Activated B cell treated with CpG ODN at 0.5 μM for 24 hours (primary cell): Measurements from ENCODE around the gene TMC1. TPM values are rescaled to one million over a fixed set of nuclear protein-coding genes. Genes with fewer than 3 reads are reported as not detected.

Experiments
- ATAC-seq: fragments of 200-7000 bp; cut with Tn5 transposase; one replicate; pipeline ENCODE4 v1.10.0; 2021; ENCODE audit warnings: low read depth, mild to moderate bottlenecking, moderate library complexity
- CTCF ChIA-PET: fragments of 350-600 bp; sonication (Branson Sonifier 250); formaldehyde crosslinking; loops from one replicate; lab custom pipeline; 2021; ENCODE audit warnings: antibody characterized with exemption; lab: Charles Lee
- POLR2A ChIA-PET: fragments of 350-600 bp; sonication (Branson Sonifier 250); formaldehyde crosslinking; loops from one replicate; lab custom pipeline; 2021; ENCODE audit warnings: antibody characterized with exemption; lab: Charles Lee
- DNase-seq: peaks from one replicate; pipeline ENCODE4 v3.0.0; 2022
- H3K27ac Mint-ChIP-seq: one replicate; pipeline ENCODE4 v1.8.0; 2020; ENCODE audit warnings: mixed read lengths
- H3K27me3 Mint-ChIP-seq: one replicate; pipeline ENCODE4 v1.8.0; 2021; ENCODE audit warnings: mixed read lengths
- H3K36me3 Mint-ChIP-seq: one replicate; pipeline ENCODE4 v1.8.0; 2021; ENCODE audit warnings: low read depth, mixed read lengths
- H3K4me1 Mint-ChIP-seq: one replicate; pipeline ENCODE4 v1.8.0; 2021; ENCODE audit warnings: mixed read lengths
- H3K4me3 Mint-ChIP-seq: one replicate; pipeline ENCODE4 v1.8.0; 2020; ENCODE audit warnings: mild to moderate bottlenecking, mixed read lengths
- H3K9me3 Mint-ChIP-seq: one replicate; pipeline ENCODE4 v1.8.0; 2020; ENCODE audit warnings: mixed read lengths
- CTCF ChIP-seq: fragments of 200-600 bp; IDR thresholded peaks from one replicate; pipeline ENCODE4 v1.8.0; 2022; ENCODE audit warnings: antibody characterized with exemption, mild to moderate bottlenecking
- intact Hi-C: fragments of 100-400 bp; cut with micrococcal nuclease; formaldehyde crosslinking; loops from one replicate; pipeline ENCODE4 v1.15.1; 2024
- total RNA-seq: library from RNA; stranded (reverse); gene quantifications from 2 replicates; pipeline ENCODE4 v1.2.3, GENCODE V29; 2022

Gene TMC1
- total RNA-seq, 1 donor from 2014 or later: not detected

GRCh38 chr9:72855321-72855720, 333.9 kb downstream of the TMC1 start:
- ChIA-PET POLR2A (no interaction called here), CTCF (no interaction called here)
- H3K27ac Mint-ChIP-seq: no peak overlapping the region
- TF ChIP-seq CTCF: no peak
- DNase-seq (no peak), ATAC-seq (no peak)
- no peak overlapping the region for H3K4me3 Mint-ChIP-seq
- intact Hi-C loops: no loop called here
- no peaks in the 10 kb centered on the region for H3K4me1 Mint-ChIP-seq
- no peaks in the 10 kb centered on the region for H3K27me3 Mint-ChIP-seq
- no peaks in the 10 kb centered on the region for H3K36me3 Mint-ChIP-seq
- H3K9me3 Mint-ChIP-seq: no peaks in the 10 kb centered on the region

GRCh38 chr9:72855890-72856523, 334.6 kb downstream of the TMC1 start:
- ATAC-seq (no peak), DNase-seq (no peak)
- Mint-ChIP-seq H3K27me3 (no peaks in the 10 kb centered on the region), H3K9me3 (no peaks in the 10 kb centered on the region), H3K4me3 (no peak overlapping the region), H3K27ac (no peak overlapping the region), H3K36me3 (no peaks in the 10 kb centered on the region), H3K4me1 (peaks cover 1% of the 10 kb centered on the region)
- no peak for TF ChIP-seq CTCF
- intact Hi-C loops: loop anchor here (2.0 kb wide), 1 partner anchor 329 kb away; no protein-coding TSS in a partner anchor
- ChIA-PET POLR2A (no interaction called here), CTCF (interaction anchor here (1.6 kb wide), 1 partner anchor 167 kb away, joined by 8 read pairs; no protein-coding TSS in a partner anchor)

- no peaks in the 10 kb centered on the region for H3K27me3 Mint-ChIP-seq
- no peaks in the 10 kb centered on the region for H3K9me3 Mint-ChIP-seq
- ChIA-PET CTCF (interaction anchor here (0.7 to 2.3 kb wide), 4 partner anchors 13 to 225 kb away, joined by 3 to 14 read pairs (median 10); no protein-coding TSS in a partner anchor), POLR2A (no interaction called here)
- H3K4me1 Mint-ChIP-seq: peaks cover 10% of the 10 kb centered on the region
- no peak overlapping the region for H3K27ac Mint-ChIP-seq
- ATAC-seq: no peak
- intact Hi-C loops: loop anchor here (1.0 to 2.0 kb wide), 3 partner anchors 166 to 328 kb away; no protein-coding TSS in a partner anchor
- no peak for DNase-seq
- TF ChIP-seq CTCF: no peak
- no peak overlapping the region for H3K4me3 Mint-ChIP-seq
- no peaks in the 10 kb centered on the region for H3K36me3 Mint-ChIP-seq
Measured at GRCh38 chr9:72856972-72857623, 335.7 kb downstream of the TMC1 start.

GRCh38 chr9:72857624-72857996, 336.2 kb downstream of the TMC1 start:
- no peaks in the 10 kb centered on the region for H3K36me3 Mint-ChIP-seq

More at GRCh38 chr9:72857624-72857996, 336.2 kb downstream of the TMC1 start:
- ChIA-PET POLR2A (no interaction called here), CTCF (interaction anchor here (1.4 to 2.3 kb wide), 3 partner anchors 165 to 225 kb away, joined by 8 to 14 read pairs (median 11); no protein-coding TSS in a partner anchor)
- intact Hi-C loops: loop anchor here (1.0 to 2.0 kb wide), 3 partner anchors 166 to 327 kb away; no protein-coding TSS in a partner anchor
- Mint-ChIP-seq H3K27ac (no peak overlapping the region), H3K9me3 (no peaks in the 10 kb centered on the region), H3K4me3 (no peak overlapping the region), H3K27me3 (no peaks in the 10 kb centered on the region), H3K4me1 (peaks cover 15% of the 10 kb centered on the region)
- ATAC-seq: no peak
- DNase-seq: no peak
- no peak for TF ChIP-seq CTCF
